ENCODE data around the gene ZNF480.

Gene ZNF480

GRCh38 chr19:52297601-52298364 lies 814 bp downstream of the ZNF480 start:
- no peak for TF ChIP-seq CTCF (IDR thresholded peaks at IDR 0.05)
- Histone ChIP-seq H3K27ac (peak overlapping the region; percentile 79 to 94), H3K4me3 (peak overlapping the region; percentile 95)
- DNase-seq (ENCODE audit: low spot score): no peak

- no peak for TF ChIP-seq CTCF (IDR thresholded peaks at IDR 0.05)
- no peak overlapping the region for H3K4me3 ChIP-seq
- DNase-seq (ENCODE audit: low spot score): no peak
- no peak overlapping the region for H3K27ac ChIP-seq
These were observed 10.3 kb downstream of the ZNF480 start for GRCh38 chr19:52307275-52307674.

- no peak overlapping the region for H3K27ac ChIP-seq
- H3K4me3 ChIP-seq: peak overlapping the region; percentile 5
- TF ChIP-seq CTCF (IDR thresholded peaks at IDR 0.05): no peak
- DNase-seq (ENCODE audit: low spot score): no peak
These were observed 25.5 kb downstream of the ZNF480 start for GRCh38 chr19:52322429-52322828.

GRCh38 chr19:52331757-52332156 lies 34.8 kb downstream of the ZNF480 start:
- DNase-seq (ENCODE audit: low spot score): no peak
- Histone ChIP-seq H3K4me3 (no peak overlapping the region), H3K27ac (no peak overlapping the region)
- TF ChIP-seq CTCF (IDR thresholded peaks at IDR 0.05): no peak

- no peak for DNase-seq (ENCODE audit: low spot score)
- peak overlapping the region in 1 of 2 donors; percentile 79 for H3K27ac ChIP-seq
These were observed 38.8 kb downstream of the ZNF480 start for GRCh38 chr19:52335768-52336116.

GRCh38 chr19:52336117-52336790 lies 39.3 kb downstream of the ZNF480 start, which contains the start of gene ZNF610:
TSS of gene ZNF610 (plus strand) at chr19:52336243. CDS start at chr19:52349173, 12,930 bp downstream.
- Histone ChIP-seq H3K4me3 (peak within 1 kb of the TSS; percentile 79), H3K27ac (peak within 1 kb of the TSS; percentile 63 to 79)
- TF ChIP-seq CTCF (IDR thresholded peaks at IDR 0.05): no peak
- DNase-seq (ENCODE audit: low spot score): peak; percentile 92

More at GRCh38 chr19:52335768-52336116, 38.8 kb downstream of the ZNF480 start:
- peak overlapping the region; percentile 79 for H3K4me3 ChIP-seq
- no peak for TF ChIP-seq CTCF (IDR thresholded peaks at IDR 0.05)

All from coronary artery (tissue), 2 donors.